MM.1S (cell line): ENCODE results near the gene VSNL1.
A peak's percentile ranks its signal among the peaks of the same experiment; 100 is the strongest.

Source experiments
- DNase-seq: peaks from one replicate; pipeline ENCODE4 v3.0.0-alpha.2; 2015
- H2AFZ ChIP-seq: fragments of 300-600 bp; sonication (generic); 2 replicates; pipeline ENCODE4 v1.6.0; 2016; ENCODE audit warnings: antibody characterized with exemption, low read length
- H3F3A ChIP-seq: fragments of 300-600 bp; sonication (generic); 2 replicates; pipeline ENCODE4 v1.6.1; 2016; ENCODE audit warnings: mild to moderate bottlenecking, antibody characterized with exemption, low read length, moderate library complexity, mixed read lengths; ENCODE audit not compliant: insufficient read depth
- H3K27ac ChIP-seq: fragments of 300-600 bp; sonication (generic); 2 replicates; pipeline ENCODE4 v1.5.1; 2016; ENCODE audit warnings: mild to moderate bottlenecking, low read length
- H3K27me3 ChIP-seq: fragments of 300-600 bp; sonication (generic); replicated peaks from 2 replicates; pipeline ENCODE4 v1.6.0; 2016; ENCODE audit warnings: low read length; ENCODE audit not compliant: insufficient read depth
- H3K36me3 ChIP-seq: fragments of 300-600 bp; sonication (generic); replicated peaks from 2 replicates; pipeline ENCODE4 v1.6.1; 2016; ENCODE audit warnings: mild to moderate bottlenecking, low read length, mixed read lengths; ENCODE audit not compliant: insufficient read depth
- H3K4me1 ChIP-seq: fragments of 300-600 bp; sonication (generic); 2 replicates; pipeline ENCODE4 v1.6.1; 2016; ENCODE audit warnings: low read length, mixed read lengths
- H3K4me2 ChIP-seq: fragments of 300-600 bp; sonication (generic); 2 replicates; pipeline ENCODE4 v1.6.0; 2016; ENCODE audit warnings: low read depth, low read length
- H3K4me3 ChIP-seq: fragments of 300-600 bp; sonication (generic); 2 replicates; pipeline ENCODE4 v1.5.1; 2016; ENCODE audit warnings: low read length, mixed read lengths
- H3K79me2 ChIP-seq: fragments of 300-600 bp; sonication (generic); 2 replicates; pipeline ENCODE4 v1.6.1; 2016; ENCODE audit warnings: mixed run types, low read length, mixed read lengths
- H3K9ac ChIP-seq: fragments of 300-600 bp; sonication (generic); 2 replicates; pipeline ENCODE4 v1.6.1; 2016; ENCODE audit warnings: low read length, mixed read lengths
- H3K9me2 ChIP-seq: fragments of 300-600 bp; sonication (generic); replicated peaks from 2 replicates; pipeline ENCODE4 v1.6.1; 2016; ENCODE audit warnings: mild to moderate bottlenecking, low read length, mixed read lengths; ENCODE audit not compliant: insufficient read depth
- H3K9me3 ChIP-seq: fragments of 300-600 bp; sonication (generic); replicated peaks from 2 replicates; pipeline ENCODE4 v1.6.1; 2016; ENCODE audit warnings: mild to moderate bottlenecking, low read length, mixed read lengths; ENCODE audit not compliant: insufficient read depth
- H4K20me1 ChIP-seq: fragments of 300-600 bp; sonication (generic); 2 replicates; pipeline ENCODE4 v1.6.1; 2016; ENCODE audit warnings: mild to moderate bottlenecking, low read length, moderate library complexity, mixed read lengths; ENCODE audit not compliant: insufficient read depth
- CTCF ChIP-seq: fragments of 300-600 bp; sonication (generic); IDR thresholded peaks from 2 replicates; pipeline ENCODE4 v1.5.1; 2016; ENCODE audit warnings: antibody characterized with exemption, low read length, mixed read lengths
- EZH2 ChIP-seq: fragments of 300-600 bp; sonication (generic); optimal IDR thresholded peaks from 2 replicates; pipeline ENCODE3; 2017; ENCODE audit warnings: low read depth, mild to moderate bottlenecking, antibody characterized with exemption, low read length, mixed read lengths
- EZH2phosphoT487 ChIP-seq: fragments of 300-600 bp; sonication (generic); IDR thresholded peaks from 2 replicates; pipeline ENCODE4 v1.6.1; 2018; ENCODE audit warnings: antibody characterized with exemption, low read length

VSNL1 gene

GRCh38 chr2:17506736-17507616 is 33.5 kb upstream of the VSNL1 start:
- H3K4me2 ChIP-seq = no peak overlapping the region
- no peak overlapping the region for H3K9ac ChIP-seq
- H3F3A ChIP-seq = no peaks in the 10 kb centered on the region
- H2AFZ ChIP-seq = no peak overlapping the region
- TF ChIP-seq EZH2phosphoT487 (no peak), EZH2 (no peak), CTCF (no peak)
- no peaks in the 10 kb centered on the region for H3K9me3 ChIP-seq
- H3K9me2 ChIP-seq = no peaks in the 10 kb centered on the region
- H3K4me3 ChIP-seq = no peak overlapping the region
- H3K79me2 ChIP-seq = no peaks in the 10 kb centered on the region
- H3K27me3 ChIP-seq = no peaks in the 10 kb centered on the region
- H4K20me1 ChIP-seq = no peaks in the 10 kb centered on the region
- H3K36me3 ChIP-seq = no peaks in the 10 kb centered on the region
- DNase-seq = no peak
- H3K4me1 ChIP-seq = no peaks in the 10 kb centered on the region
- H3K27ac ChIP-seq = no peak overlapping the region

- Histone ChIP-seq H3K27ac (no peak overlapping the region), H4K20me1 (no peaks in the 10 kb centered on the region), H3K9ac (no peak overlapping the region), H3K79me2 (no peaks in the 10 kb centered on the region), H3K9me2 (no peaks in the 10 kb centered on the region), H3K27me3 (no peaks in the 10 kb centered on the region), H2AFZ (no peak overlapping the region), H3F3A (no peaks in the 10 kb centered on the region), H3K4me2 (no peak overlapping the region), H3K9me3 (no peaks in the 10 kb centered on the region), H3K4me1 (peaks cover 7% of the 10 kb centered on the region; the same call in 1 of the 2 replicates), H3K4me3 (no peak overlapping the region), H3K36me3 (no peaks in the 10 kb centered on the region)
- no peak for DNase-seq
- TF ChIP-seq CTCF = no peak
- no peak for TF ChIP-seq EZH2
- TF ChIP-seq EZH2phosphoT487 = no peak
These were observed 24.8 kb upstream of the VSNL1 start for GRCh38 chr2:17515652-17516051.

- H3K79me2 ChIP-seq = no peaks in the 10 kb centered on the region
- no peaks in the 10 kb centered on the region for H3F3A ChIP-seq
- no peak for DNase-seq
- peaks cover 7% of the 10 kb centered on the region; the same call in 1 of the 2 replicates for H3K4me1 ChIP-seq
- no peaks in the 10 kb centered on the region for H4K20me1 ChIP-seq
- H3K36me3 ChIP-seq = no peaks in the 10 kb centered on the region
- peak overlapping the region; percentile 69 for H3K4me3 ChIP-seq
- peak overlapping the region; percentile 84 for H3K4me2 ChIP-seq
- H3K9me2 ChIP-seq = no peaks in the 10 kb centered on the region
- H3K9me3 ChIP-seq = no peaks in the 10 kb centered on the region
- peak overlapping the region; percentile 57; the same call in 1 of the 2 replicates for H3K9ac ChIP-seq
- no peak for TF ChIP-seq CTCF
- TF ChIP-seq EZH2 = no peak
- TF ChIP-seq EZH2phosphoT487 = no peak
- H2AFZ ChIP-seq = peak overlapping the region; percentile 90
- H3K27ac ChIP-seq = no peak overlapping the region
- H3K27me3 ChIP-seq = no peaks in the 10 kb centered on the region
These were observed 22.9 kb upstream of the VSNL1 start for GRCh38 chr2:17517481-17518211.
